ENCODE measurements around the gene SLC15A4.
"Not testable (repeated sequence)": the region's sequence is repeated elsewhere in the genome, so short reads cannot be mapped to it uniquely, and the experiment has no call there.

Gene SLC15A4

GRCh38 chr12:128815779-128816642 is 7.7 kb downstream of the SLC15A4 start:
- Histone ChIP-seq H3K9me3 (ENCODE audit: low read length) (peaks cover 16% of the 10 kb centered on the region), H3K4me3 (ENCODE audit: low read length) (no peak overlapping the region), H2AFZ (ENCODE audit: low read depth, low read length) (no peak overlapping the region), H3K27me3 (ENCODE audit: insufficient read depth, low read length) (no peaks in the 10 kb centered on the region), H3K36me3 (ENCODE audit: insufficient read depth, low read length) (peaks cover 34% of the 10 kb centered on the region), H3K4me1 (ENCODE audit: insufficient read depth, low read length) (peaks cover 5% of the 10 kb centered on the region)

GRCh38 chr12:128814411-128815261 is 9.1 kb downstream of the SLC15A4 start:
- Histone ChIP-seq H3K4me1 (ENCODE audit: insufficient read depth, low read length) (peaks cover 5% of the 10 kb centered on the region), H3K9me3 (ENCODE audit: low read length) (peaks cover 14% of the 10 kb centered on the region), H3K4me3 (ENCODE audit: low read length) (no peak overlapping the region), H3K27me3 (ENCODE audit: insufficient read depth, low read length) (no peaks in the 10 kb centered on the region), H2AFZ (ENCODE audit: low read depth, low read length) (no peak overlapping the region), H3K36me3 (ENCODE audit: insufficient read depth, low read length) (peaks cover 28% of the 10 kb centered on the region)

GRCh38 chr12:128813883-128814282 is 9.9 kb downstream of the SLC15A4 start:
- Histone ChIP-seq H3K4me1 (ENCODE audit: insufficient read depth, low read length) (peaks cover 5% of the 10 kb centered on the region), H2AFZ (ENCODE audit: low read depth, low read length) (no peak overlapping the region), H3K36me3 (ENCODE audit: insufficient read depth, low read length) (peaks cover 31% of the 10 kb centered on the region), H3K4me3 (ENCODE audit: low read length) (no peak overlapping the region), H3K27me3 (ENCODE audit: insufficient read depth, low read length) (no peaks in the 10 kb centered on the region), H3K9me3 (ENCODE audit: low read length) (peaks cover 14% of the 10 kb centered on the region)

- no peak overlapping the region for H3K4me3 ChIP-seq (ENCODE audit: low read length)
- H3K9me3 ChIP-seq (ENCODE audit: low read length) = peaks cover 14% of the 10 kb centered on the region
- H3K36me3 ChIP-seq (ENCODE audit: insufficient read depth, low read length) = peaks cover 35% of the 10 kb centered on the region
- H3K27me3 ChIP-seq (ENCODE audit: insufficient read depth, low read length) = no peaks in the 10 kb centered on the region
- H2AFZ ChIP-seq (ENCODE audit: low read depth, low read length) = no peak overlapping the region
- peaks cover 5% of the 10 kb centered on the region for H3K4me1 ChIP-seq (ENCODE audit: insufficient read depth, low read length)
These were observed 10.4 kb downstream of the SLC15A4 start for GRCh38 chr12:128813392-128813791.

GRCh38 chr12:128811806-128812205 is 12.0 kb downstream of the SLC15A4 start:
- Histone ChIP-seq H3K4me1 (ENCODE audit: insufficient read depth, low read length) (no peaks in the 10 kb centered on the region), H3K27me3 (ENCODE audit: insufficient read depth, low read length) (no peaks in the 10 kb centered on the region), H3K4me3 (ENCODE audit: low read length) (no peak overlapping the region), H3K9me3 (ENCODE audit: low read length) (peaks cover 14% of the 10 kb centered on the region), H2AFZ (ENCODE audit: low read depth, low read length) (no peak overlapping the region), H3K36me3 (ENCODE audit: insufficient read depth, low read length) (peaks cover 48% of the 10 kb centered on the region)

GRCh38 chr12:128810182-128811127 is 13.3 kb downstream of the SLC15A4 start:
- Histone ChIP-seq H3K36me3 (ENCODE audit: insufficient read depth, low read length) (peaks cover 48% of the 10 kb centered on the region), H3K27me3 (ENCODE audit: insufficient read depth, low read length) (no peaks in the 10 kb centered on the region), H3K4me3 (ENCODE audit: low read length) (no peak overlapping the region), H2AFZ (ENCODE audit: low read depth, low read length) (no peak overlapping the region), H3K4me1 (ENCODE audit: insufficient read depth, low read length) (no peaks in the 10 kb centered on the region), H3K9me3 (ENCODE audit: low read length) (peaks cover 14% of the 10 kb centered on the region)

- H3K27me3 ChIP-seq (ENCODE audit: insufficient read depth, low read length) = no peaks in the 10 kb centered on the region
- H3K9me3 ChIP-seq (ENCODE audit: low read length) = peaks cover 12% of the 10 kb centered on the region
- no peak overlapping the region for H3K4me3 ChIP-seq (ENCODE audit: low read length)
- peaks cover 50% of the 10 kb centered on the region for H3K36me3 ChIP-seq (ENCODE audit: insufficient read depth, low read length)
- no peak overlapping the region for H2AFZ ChIP-seq (ENCODE audit: low read depth, low read length)
- H3K4me1 ChIP-seq (ENCODE audit: insufficient read depth, low read length) = no peaks in the 10 kb centered on the region
These were observed 15.1 kb downstream of the SLC15A4 start for GRCh38 chr12:128808651-128809050.

GRCh38 chr12:128807161-128807724 is 16.5 kb downstream of the SLC15A4 start:
- peaks cover 9% of the 10 kb centered on the region for H3K9me3 ChIP-seq (ENCODE audit: low read length)
- H3K4me3 ChIP-seq (ENCODE audit: low read length) = no peak overlapping the region
- peaks cover 52% of the 10 kb centered on the region for H3K36me3 ChIP-seq (ENCODE audit: insufficient read depth, low read length)
- H2AFZ ChIP-seq (ENCODE audit: low read depth, low read length) = no peak overlapping the region
- H3K27me3 ChIP-seq (ENCODE audit: insufficient read depth, low read length) = no peaks in the 10 kb centered on the region
- H3K4me1 ChIP-seq (ENCODE audit: insufficient read depth, low read length) = no peaks in the 10 kb centered on the region

- Histone ChIP-seq H3K27me3 (ENCODE audit: insufficient read depth, low read length) (no peaks in the 10 kb centered on the region), H3K36me3 (ENCODE audit: insufficient read depth, low read length) (peaks cover 54% of the 10 kb centered on the region), H3K4me1 (ENCODE audit: insufficient read depth, low read length) (no peaks in the 10 kb centered on the region), H3K4me3 (ENCODE audit: low read length) (no peak overlapping the region), H2AFZ (ENCODE audit: low read depth, low read length) (no peak overlapping the region), H3K9me3 (ENCODE audit: low read length) (peaks cover 9% of the 10 kb centered on the region)
These were observed 17.2 kb downstream of the SLC15A4 start for GRCh38 chr12:128806573-128806972.

GRCh38 chr12:128805406-128805805 is 18.4 kb downstream of the SLC15A4 start:
- not testable (repeated sequence) for H3K4me3 ChIP-seq (ENCODE audit: low read length); H2AFZ ChIP-seq (ENCODE audit: low read depth, low read length); H3K4me1 ChIP-seq (ENCODE audit: insufficient read depth, low read length); H3K9me3 ChIP-seq (ENCODE audit: low read length); H3K27me3 ChIP-seq (ENCODE audit: insufficient read depth, low read length)
- peaks cover 66% of the 10 kb centered on the region for H3K36me3 ChIP-seq (ENCODE audit: insufficient read depth, low read length)

GRCh38 chr12:128804762-128805161 is 19.0 kb downstream of the SLC15A4 start:
- no peaks in the 10 kb centered on the region for H3K4me1 ChIP-seq (ENCODE audit: insufficient read depth, low read length)
- H3K27me3 ChIP-seq (ENCODE audit: insufficient read depth, low read length) = no peaks in the 10 kb centered on the region
- peaks cover 66% of the 10 kb centered on the region for H3K36me3 ChIP-seq (ENCODE audit: insufficient read depth, low read length)
- no peak overlapping the region for H3K4me3 ChIP-seq (ENCODE audit: low read length)
- no peak overlapping the region for H2AFZ ChIP-seq (ENCODE audit: low read depth, low read length)
- H3K9me3 ChIP-seq (ENCODE audit: low read length) = peaks cover 9% of the 10 kb centered on the region

- H3K4me1 ChIP-seq (ENCODE audit: insufficient read depth, low read length) = no peaks in the 10 kb centered on the region
These were observed 20.0 kb downstream of the SLC15A4 start for GRCh38 chr12:128803788-128804187.

More at GRCh38 chr12:128803788-128804187, 20.0 kb downstream of the SLC15A4 start:
- no peak overlapping the region for H3K4me3 ChIP-seq (ENCODE audit: low read length)
- peaks cover 9% of the 10 kb centered on the region for H3K9me3 ChIP-seq (ENCODE audit: low read length)
- peaks cover 69% of the 10 kb centered on the region for H3K36me3 ChIP-seq (ENCODE audit: insufficient read depth, low read length)
- no peaks in the 10 kb centered on the region for H3K27me3 ChIP-seq (ENCODE audit: insufficient read depth, low read length)
- no peak overlapping the region for H2AFZ ChIP-seq (ENCODE audit: low read depth, low read length)
